Mesenteric fat pad (tissue), 1 donor: ENCODE data around the gene WDFY2. TPM values are rescaled to one million over a fixed set of nuclear protein-coding genes. Genes with fewer than 3 reads are reported as not detected.

Source experiments
- DNase-seq: peaks from one replicate; pipeline ENCODE4 v3.0.0-alpha.2; 2020; ENCODE audit warnings: low spot score
- total RNA-seq: library from RNA; stranded (reverse); fragmentation: NEBNext Ultra II Directional; extraction: Animal tissue kit (Norgen Biotek cat#: 25700); gene quantifications from one replicate; pipeline ENCODE4 v1.2.1, GENCODE V29; 2021
- donor health status: DM: yes; HTN: yes; CAD: no.

WDFY2 gene
- total RNA-seq, 1 donor from 2014 or later: 16.3 TPM

- DNase-seq: no peak
These were observed 184.7 kb downstream of the WDFY2 start for GRCh38 chr13:51768976-51769375.

GRCh38 chr13:51769455-51770127 is 185.3 kb downstream of the WDFY2 start:
- DNase-seq: no peak

- DNase-seq: no peak
These were observed 185.9 kb downstream of the WDFY2 start for GRCh38 chr13:51770160-51770559.

GRCh38 chr13:51770681-51771417 is 186.6 kb downstream of the WDFY2 start:
- no peak for DNase-seq

GRCh38 chr13:51771418-51772104 is 187.3 kb downstream of the WDFY2 start:
- no peak for DNase-seq

GRCh38 chr13:51772105-51772455 is 187.8 kb downstream of the WDFY2 start:
- DNase-seq: no peak

- no peak for DNase-seq
These were observed 188.5 kb downstream of the WDFY2 start for GRCh38 chr13:51772781-51773180.

GRCh38 chr13:51773515-51773914 is 189.3 kb downstream of the WDFY2 start:
- no peak for DNase-seq

- DNase-seq: no peak
These were observed 191.9 kb downstream of the WDFY2 start for GRCh38 chr13:51776179-51776578.

GRCh38 chr13:51777921-51778320 is 193.7 kb downstream of the WDFY2 start:
- DNase-seq: no peak

- DNase-seq: no peak
These were observed 194.1 kb downstream of the WDFY2 start for GRCh38 chr13:51778392-51778791.

GRCh38 chr13:51780099-51780498 is 195.8 kb downstream of the WDFY2 start:
- no peak for DNase-seq

GRCh38 chr13:51781246-51782022 is 197.2 kb downstream of the WDFY2 start:
- no peak for DNase-seq

GRCh38 chr13:51782026-51782710 is 197.9 kb downstream of the WDFY2 start:
- DNase-seq: no peak

GRCh38 chr13:51783428-51784094 is 199.3 kb downstream of the WDFY2 start:
- no peak for DNase-seq

- no peak for DNase-seq
These were observed 199.8 kb downstream of the WDFY2 start for GRCh38 chr13:51784097-51784496.

- DNase-seq: no peak
These were observed 201.6 kb downstream of the WDFY2 start for GRCh38 chr13:51785712-51786424.

- DNase-seq: no peak
These were observed 202.4 kb downstream of the WDFY2 start for GRCh38 chr13:51786425-51787265.
